CD4-positive, alpha-beta T cell (primary cell): ENCODE data around the gene GGA2. TPM values are rescaled to one million over a fixed set of nuclear protein-coding genes. Genes with fewer than 3 reads are reported as not detected.

Experiments
- ATAC-seq: fragments of 200-7000 bp; cut with Tn5 transposase; one replicate; pipeline ENCODE4 v1.10.0; 2022; ENCODE audit warnings: mild to moderate bottlenecking; ENCODE audit not compliant: poor library complexity
- CTCF ChIA-PET: fragments of 350-600 bp; sonication (Branson Sonifier 250); formaldehyde crosslinking; loops from one replicate; lab custom pipeline; 2021; ENCODE audit warnings: antibody characterized with exemption, inconsistent platforms; lab: Charles Lee
- POLR2A ChIA-PET: fragments of 350-600 bp; sonication (Branson Sonifier 250); formaldehyde crosslinking; loops from one replicate; lab custom pipeline; 2021; ENCODE audit warnings: antibody characterized with exemption, inconsistent platforms; lab: Charles Lee
- DNase-seq, 14 experiments: peaks; one replicate each; pipeline ENCODE4 v3.0.0-alpha.2; 2013 to 2020; ENCODE audit warnings: mixed read lengths in 2 of 14
- H3K27ac ChIP-seq, 2 donors: one replicate each; pipeline versions ENCODE4 v1.5.1 to v1.7.0; 2013; ENCODE audit warnings: low read length in 2 of 2, low read depth in 1 of 2, mild to moderate bottlenecking in 1 of 2
- H3K27me3 ChIP-seq, 2 experiments: 1 replicate in 1 of 2; 2 replicates in 1 of 2; pipeline versions ENCODE4 v1.6.1 to v1.7.0; 2013; ENCODE audit warnings: low read length in 2 of 2, control low read depth in 1 of 2, mild to moderate bottlenecking in 1 of 2, moderate library complexity in 1 of 2; ENCODE audit not compliant: insufficient read depth in 2 of 2, control insufficient read depth in 1 of 2
- H3K36me3 ChIP-seq: one replicate; pipeline ENCODE4 v1.6.1; 2013; ENCODE audit warnings: low read length, control low read depth; ENCODE audit not compliant: insufficient read depth
- H3K4me1 ChIP-seq: one replicate; pipeline ENCODE4 v1.6.1; 2013; ENCODE audit warnings: low read length, control low read depth; ENCODE audit not compliant: insufficient read depth
- H3K4me3 ChIP-seq: one replicate; pipeline ENCODE4 v1.5.1; 2013; ENCODE audit warnings: mild to moderate bottlenecking, low read length, moderate library complexity
- H3K9me3 ChIP-seq, 2 experiments: 1 replicate in 1 of 2; 2 replicates in 1 of 2; pipeline versions ENCODE4 v1.6.1 to v1.7.0; 2013; ENCODE audit warnings: low read length in 2 of 2, mild to moderate bottlenecking in 2 of 2, control low read depth in 1 of 2, moderate library complexity in 1 of 2; ENCODE audit not compliant: control insufficient read depth in 1 of 2, insufficient read depth in 1 of 2
- H3K27ac Mint-ChIP-seq: one replicate; pipeline ENCODE4 v1.8.0; 2020; ENCODE audit warnings: mixed read lengths
- H3K27me3 Mint-ChIP-seq: one replicate; pipeline ENCODE4 v1.8.0; 2021; ENCODE audit warnings: mixed read lengths
- H3K36me3 Mint-ChIP-seq: one replicate; pipeline ENCODE4 v1.8.0; 2021; ENCODE audit warnings: low read depth, mixed read lengths
- H3K4me1 Mint-ChIP-seq: one replicate; pipeline ENCODE4 v1.8.0; 2021; ENCODE audit warnings: low read depth, mixed read lengths
- H3K4me3 Mint-ChIP-seq: one replicate; pipeline ENCODE4 v1.8.0; 2020; ENCODE audit warnings: mild to moderate bottlenecking, mixed read lengths
- H3K9me3 Mint-ChIP-seq: one replicate; pipeline ENCODE4 v1.8.0; 2020; ENCODE audit warnings: mixed read lengths
- intact Hi-C, 2 experiments: fragments of 100-400 bp; cut with DNase I in 1 of 2; cut with micrococcal nuclease in 1 of 2; formaldehyde crosslinking; loops; one replicate each; pipeline versions ENCODE4 v1.15.1 to v1.9.0; 2023 to 2025; cut with DNase I, micrococcal nuclease
- total RNA-seq, 174 experiments: library from RNA in 2 of 174; stranded (reverse) in 2 of 174; gene quantifications; one replicate each; pipeline ENCODE4 v1.2.3 and lab custom pipeline; 2021 to 2026
- TF ChIP-seq, protein P1 (sequence below): fragments of 200-600 bp; IDR thresholded peaks from one replicate; pipeline ENCODE4 v1.8.0; 2022; ENCODE audit warnings: antibody characterized with exemption, mild to moderate bottlenecking

Gene GGA2
- total RNA-seq, 2 experiments from 2014 or later: 96.5 to 96.9 TPM

DNA sequence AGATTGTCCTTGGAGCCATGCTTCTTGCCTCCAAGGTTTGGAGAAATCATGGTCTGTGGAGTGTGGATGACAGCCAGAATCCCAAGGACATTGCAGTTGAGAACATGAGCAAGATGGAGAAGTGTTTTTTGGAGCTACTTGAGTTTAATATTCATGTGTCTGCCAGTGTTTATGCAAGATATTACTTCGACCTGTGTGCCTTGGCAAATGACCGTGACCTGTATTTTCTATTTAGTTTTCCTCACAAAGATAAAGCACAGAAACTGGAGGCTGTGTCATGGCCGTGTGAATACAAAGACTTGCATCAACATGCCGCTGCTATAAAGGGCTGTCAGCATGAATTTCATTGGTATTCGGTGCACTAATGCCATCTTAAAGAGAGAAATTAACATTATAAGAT, 9.0 kb downstream of the GGA2 start:
- Histone ChIP-seq H3K27ac (no peak overlapping the region), H3K36me3 (peaks cover 15% of the 10 kb centered on the region), H3K4me3 (no peak overlapping the region), H3K27me3 (no peaks in the 10 kb centered on the region), H3K9me3 (no peaks in the 10 kb centered on the region), H3K4me1 (peaks cover 50% of the 10 kb centered on the region)
- H3K27me3 Mint-ChIP-seq: no peaks in the 10 kb centered on the region
- TF ChIP-seq, protein P1, sequence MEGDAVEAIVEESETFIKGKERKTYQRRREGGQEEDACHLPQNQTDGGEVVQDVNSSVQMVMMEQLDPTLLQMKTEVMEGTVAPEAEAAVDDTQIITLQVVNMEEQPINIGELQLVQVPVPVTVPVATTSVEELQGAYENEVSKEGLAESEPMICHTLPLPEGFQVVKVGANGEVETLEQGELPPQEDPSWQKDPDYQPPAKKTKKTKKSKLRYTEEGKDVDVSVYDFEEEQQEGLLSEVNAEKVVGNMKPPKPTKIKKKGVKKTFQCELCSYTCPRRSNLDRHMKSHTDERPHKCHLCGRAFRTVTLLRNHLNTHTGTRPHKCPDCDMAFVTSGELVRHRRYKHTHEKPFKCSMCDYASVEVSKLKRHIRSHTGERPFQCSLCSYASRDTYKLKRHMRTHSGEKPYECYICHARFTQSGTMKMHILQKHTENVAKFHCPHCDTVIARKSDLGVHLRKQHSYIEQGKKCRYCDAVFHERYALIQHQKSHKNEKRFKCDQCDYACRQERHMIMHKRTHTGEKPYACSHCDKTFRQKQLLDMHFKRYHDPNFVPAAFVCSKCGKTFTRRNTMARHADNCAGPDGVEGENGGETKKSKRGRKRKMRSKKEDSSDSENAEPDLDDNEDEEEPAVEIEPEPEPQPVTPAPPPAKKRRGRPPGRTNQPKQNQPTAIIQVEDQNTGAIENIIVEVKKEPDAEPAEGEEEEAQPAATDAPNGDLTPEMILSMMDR: no peak
- H3K4me1 Mint-ChIP-seq: peaks cover 80% of the 10 kb centered on the region
- H3K4me3 Mint-ChIP-seq: no peak overlapping the region
- no peaks in the 10 kb centered on the region for H3K9me3 Mint-ChIP-seq
- DNase-seq (no peak), ATAC-seq (no peak)
- no peak overlapping the region for H3K27ac Mint-ChIP-seq
- intact Hi-C loops: loop anchor here in 1 of 2 experiments (10.0 kb wide), 1 partner anchor 46 kb away; the partner anchor contains the start of gene COG7
- CTCF ChIA-PET: no interaction called here
- peaks cover 19% of the 10 kb centered on the region for H3K36me3 Mint-ChIP-seq
- POLR2A ChIA-PET: no interaction called here

DNA sequence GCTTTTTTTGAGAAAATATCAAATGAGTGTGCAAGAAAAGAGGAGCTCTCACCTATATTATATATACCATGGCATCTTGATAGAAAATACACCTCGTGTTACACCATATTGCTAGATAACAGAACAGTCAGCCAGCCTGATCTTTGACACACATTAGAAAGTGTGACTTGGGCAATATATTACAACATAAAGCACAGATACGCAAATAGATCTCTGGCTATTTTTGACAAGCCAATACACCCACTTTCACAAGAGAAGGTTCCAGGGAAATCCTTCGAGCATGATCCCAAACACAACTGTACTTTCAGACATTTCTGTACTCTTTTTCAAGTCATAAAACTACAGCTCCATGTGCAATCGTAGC, 9.4 kb downstream of the GGA2 start:
- CTCF ChIA-PET: no interaction called here
- peaks cover 15% of the 10 kb centered on the region for H3K36me3 Mint-ChIP-seq

GRCh38 chr16:23500212-23500861, 10.0 kb downstream of the GGA2 start:
- intact Hi-C loops: loop anchor here in 1 of 2 experiments (10.0 kb wide), 1 partner anchor 46 kb away; the partner anchor contains the start of gene COG7
- H3K27me3 ChIP-seq: no peaks in the 10 kb centered on the region
- H3K9me3 ChIP-seq: no peaks in the 10 kb centered on the region
- Mint-ChIP-seq H3K27ac (no peak overlapping the region), H3K9me3 (no peaks in the 10 kb centered on the region), H3K36me3 (peaks cover 20% of the 10 kb centered on the region), H3K4me3 (no peak overlapping the region), H3K4me1 (peaks cover 70% of the 10 kb centered on the region), H3K27me3 (no peaks in the 10 kb centered on the region)
- CTCF ChIA-PET: no interaction called here
- DNase-seq (no peak), ATAC-seq (no peak)
- POLR2A ChIA-PET: no interaction called here
- H3K4me1 ChIP-seq: peaks cover 42% of the 10 kb centered on the region
- no peak overlapping the region for H3K4me3 ChIP-seq
- TF ChIP-seq, protein P1: no peak
- H3K27ac ChIP-seq: no peak overlapping the region
- H3K36me3 ChIP-seq: peaks cover 20% of the 10 kb centered on the region

More for the DNA sequence above, 9.4 kb downstream of the GGA2 start:
- no peaks in the 10 kb centered on the region for H3K9me3 Mint-ChIP-seq
- Histone ChIP-seq H3K4me3 (no peak overlapping the region), H3K36me3 (peaks cover 15% of the 10 kb centered on the region), H3K27me3 (no peaks in the 10 kb centered on the region), H3K4me1 (peaks cover 46% of the 10 kb centered on the region), H3K27ac (no peak overlapping the region), H3K9me3 (no peaks in the 10 kb centered on the region)
- intact Hi-C loops: loop anchor here in 1 of 2 experiments (10.0 kb wide), 1 partner anchor 46 kb away; the partner anchor contains the start of gene COG7
- peaks cover 75% of the 10 kb centered on the region for H3K4me1 Mint-ChIP-seq
- no peak overlapping the region for H3K4me3 Mint-ChIP-seq
- DNase-seq (no peak), ATAC-seq (no peak)
- H3K27ac Mint-ChIP-seq: no peak overlapping the region
- no peaks in the 10 kb centered on the region for H3K27me3 Mint-ChIP-seq
- TF ChIP-seq, protein P1: no peak
- POLR2A ChIA-PET: no interaction called here
